Body of pancreas (tissue), 4 donors: ENCODE data around the gene SPA17.

Experiments used
- POLR2A ChIP-seq, 3 donors: fragments of 450-650 bp; IDR thresholded peaks; one replicate each; pipeline ENCODE4 v1.6.1; 2016; ENCODE audit warnings: antibody characterized with exemption in 3 of 3, mild to moderate bottlenecking in 2 of 3
- TF ChIP-seq, protein P1 (sequence below), 7 experiments: fragments of 450-650 bp in 4 of 7; fragments of 200-600 bp in 3 of 7; sonication (generic) in 3 of 7; IDR thresholded peaks; one replicate each; pipeline ENCODE4 v1.5.1; 2016 to 2019; ENCODE audit warnings: antibody characterized with exemption in 7 of 7

- TF ChIP-seq, protein P1, sequence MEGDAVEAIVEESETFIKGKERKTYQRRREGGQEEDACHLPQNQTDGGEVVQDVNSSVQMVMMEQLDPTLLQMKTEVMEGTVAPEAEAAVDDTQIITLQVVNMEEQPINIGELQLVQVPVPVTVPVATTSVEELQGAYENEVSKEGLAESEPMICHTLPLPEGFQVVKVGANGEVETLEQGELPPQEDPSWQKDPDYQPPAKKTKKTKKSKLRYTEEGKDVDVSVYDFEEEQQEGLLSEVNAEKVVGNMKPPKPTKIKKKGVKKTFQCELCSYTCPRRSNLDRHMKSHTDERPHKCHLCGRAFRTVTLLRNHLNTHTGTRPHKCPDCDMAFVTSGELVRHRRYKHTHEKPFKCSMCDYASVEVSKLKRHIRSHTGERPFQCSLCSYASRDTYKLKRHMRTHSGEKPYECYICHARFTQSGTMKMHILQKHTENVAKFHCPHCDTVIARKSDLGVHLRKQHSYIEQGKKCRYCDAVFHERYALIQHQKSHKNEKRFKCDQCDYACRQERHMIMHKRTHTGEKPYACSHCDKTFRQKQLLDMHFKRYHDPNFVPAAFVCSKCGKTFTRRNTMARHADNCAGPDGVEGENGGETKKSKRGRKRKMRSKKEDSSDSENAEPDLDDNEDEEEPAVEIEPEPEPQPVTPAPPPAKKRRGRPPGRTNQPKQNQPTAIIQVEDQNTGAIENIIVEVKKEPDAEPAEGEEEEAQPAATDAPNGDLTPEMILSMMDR (IDR thresholded peaks at IDR 0.05): no peak
- TF ChIP-seq POLR2A (IDR thresholded peaks at IDR 0.05): no peak
These were observed 439 bp downstream of the SPA17 start for GRCh38 chr11:124674168-124674517.
